Measurements from ENCODE around the gene BIRC2. TPM values are rescaled to one million over a fixed set of nuclear protein-coding genes. Genes with fewer than 3 reads are reported as not detected.
A peak's percentile ranks its signal among the peaks of the same experiment; 100 is the strongest.

Gene BIRC2
- total and polyA plus RNA-seq, 9 of the 15 experiments (the other 6 are each of a cell fraction or from before 2014, with no cell fraction given), result 14.3 to 45.9 (median 20.7) TPM

DNA sequence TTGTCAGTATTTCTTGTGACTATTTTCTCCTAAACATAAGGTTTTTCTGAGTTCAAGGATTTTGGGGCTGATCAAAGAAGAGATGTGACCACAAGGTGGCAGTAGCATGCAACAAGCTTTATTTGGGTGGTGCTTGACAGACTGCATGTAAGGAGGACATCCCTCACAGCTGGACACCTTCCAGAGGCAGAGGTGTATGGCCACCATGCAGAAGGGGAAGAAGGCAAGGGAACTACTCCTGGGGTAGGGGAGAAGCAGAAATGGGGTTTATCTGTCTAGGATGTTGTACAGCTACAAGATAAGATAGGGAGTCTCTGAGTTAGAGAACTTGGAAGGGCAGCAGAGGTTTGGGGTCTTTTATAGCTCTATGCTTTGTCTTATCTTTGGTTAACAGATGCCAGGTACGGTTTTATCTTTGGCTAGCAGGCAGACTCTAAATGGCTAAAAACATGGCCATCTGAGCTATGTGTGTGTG is 5.1 kb upstream of the BIRC2 start (continued):
- TF ChIP-seq, protein P1, sequence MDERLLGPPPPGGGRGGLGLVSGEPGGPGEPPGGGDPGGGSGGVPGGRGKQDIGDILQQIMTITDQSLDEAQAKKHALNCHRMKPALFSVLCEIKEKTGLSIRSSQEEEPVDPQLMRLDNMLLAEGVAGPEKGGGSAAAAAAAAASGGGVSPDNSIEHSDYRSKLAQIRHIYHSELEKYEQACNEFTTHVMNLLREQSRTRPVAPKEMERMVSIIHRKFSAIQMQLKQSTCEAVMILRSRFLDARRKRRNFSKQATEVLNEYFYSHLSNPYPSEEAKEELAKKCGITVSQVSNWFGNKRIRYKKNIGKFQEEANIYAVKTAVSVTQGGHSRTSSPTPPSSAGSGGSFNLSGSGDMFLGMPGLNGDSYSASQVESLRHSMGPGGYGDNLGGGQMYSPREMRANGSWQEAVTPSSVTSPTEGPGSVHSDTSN (CRISPR knock-in tag; IDR thresholded peaks at IDR 0.05; ENCODE audit: low read depth), result no peak
- TF ChIP-seq, protein P1 (tag; conservative IDR thresholded peaks at IDR 0.05; ENCODE audit: low read depth), result peak; percentile 40
- TF ChIP-seq POLR2AphosphoS5 (IDR thresholded peaks at IDR 0.05; ENCODE audit: control insufficient read depth, insufficient read depth, low read depth, low read length), result peak; percentile 82
- TF ChIP-seq SREBF1 (IDR thresholded peaks at IDR 0.05; ENCODE audit: borderline replicate concordance, low read depth, low read length), result no peak
- TF ChIP-seq SMC3 (conservative IDR thresholded peaks at IDR 0.05; ENCODE audit: insufficient read depth, low read depth, low read length), result peak; percentile 77
- TF ChIP-seq, protein P2, sequence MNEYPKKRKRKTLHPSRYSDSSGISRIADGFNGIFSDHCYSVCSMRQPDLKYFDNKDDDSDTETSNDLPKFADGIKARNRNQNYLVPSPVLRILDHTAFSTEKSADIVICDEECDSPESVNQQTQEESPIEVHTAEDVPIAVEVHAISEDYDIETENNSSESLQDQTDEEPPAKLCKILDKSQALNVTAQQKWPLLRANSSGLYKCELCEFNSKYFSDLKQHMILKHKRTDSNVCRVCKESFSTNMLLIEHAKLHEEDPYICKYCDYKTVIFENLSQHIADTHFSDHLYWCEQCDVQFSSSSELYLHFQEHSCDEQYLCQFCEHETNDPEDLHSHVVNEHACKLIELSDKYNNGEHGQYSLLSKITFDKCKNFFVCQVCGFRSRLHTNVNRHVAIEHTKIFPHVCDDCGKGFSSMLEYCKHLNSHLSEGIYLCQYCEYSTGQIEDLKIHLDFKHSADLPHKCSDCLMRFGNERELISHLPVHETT (CRISPR knock-in tag; conservative IDR thresholded peaks at IDR 0.05 in 1 of 2, IDR thresholded peaks at IDR 0.05 in 1 of 2), result peak in 1 of 2 experiments; percentile 81; a peak in 2 of 4 replicates
- TF ChIP-seq, protein P3, sequence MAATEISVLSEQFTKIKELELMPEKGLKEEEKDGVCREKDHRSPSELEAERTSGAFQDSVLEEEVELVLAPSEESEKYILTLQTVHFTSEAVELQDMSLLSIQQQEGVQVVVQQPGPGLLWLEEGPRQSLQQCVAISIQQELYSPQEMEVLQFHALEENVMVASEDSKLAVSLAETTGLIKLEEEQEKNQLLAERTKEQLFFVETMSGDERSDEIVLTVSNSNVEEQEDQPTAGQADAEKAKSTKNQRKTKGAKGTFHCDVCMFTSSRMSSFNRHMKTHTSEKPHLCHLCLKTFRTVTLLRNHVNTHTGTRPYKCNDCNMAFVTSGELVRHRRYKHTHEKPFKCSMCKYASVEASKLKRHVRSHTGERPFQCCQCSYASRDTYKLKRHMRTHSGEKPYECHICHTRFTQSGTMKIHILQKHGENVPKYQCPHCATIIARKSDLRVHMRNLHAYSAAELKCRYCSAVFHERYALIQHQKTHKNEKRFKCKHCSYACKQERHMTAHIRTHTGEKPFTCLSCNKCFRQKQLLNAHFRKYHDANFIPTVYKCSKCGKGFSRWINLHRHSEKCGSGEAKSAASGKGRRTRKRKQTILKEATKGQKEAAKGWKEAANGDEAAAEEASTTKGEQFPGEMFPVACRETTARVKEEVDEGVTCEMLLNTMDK (IDR thresholded peaks at IDR 0.05; ENCODE audit: borderline replicate concordance, insufficient read depth, low read depth, low read length, poor library complexity, severe bottlenecking), result no peak
- TF ChIP-seq, protein P4, sequence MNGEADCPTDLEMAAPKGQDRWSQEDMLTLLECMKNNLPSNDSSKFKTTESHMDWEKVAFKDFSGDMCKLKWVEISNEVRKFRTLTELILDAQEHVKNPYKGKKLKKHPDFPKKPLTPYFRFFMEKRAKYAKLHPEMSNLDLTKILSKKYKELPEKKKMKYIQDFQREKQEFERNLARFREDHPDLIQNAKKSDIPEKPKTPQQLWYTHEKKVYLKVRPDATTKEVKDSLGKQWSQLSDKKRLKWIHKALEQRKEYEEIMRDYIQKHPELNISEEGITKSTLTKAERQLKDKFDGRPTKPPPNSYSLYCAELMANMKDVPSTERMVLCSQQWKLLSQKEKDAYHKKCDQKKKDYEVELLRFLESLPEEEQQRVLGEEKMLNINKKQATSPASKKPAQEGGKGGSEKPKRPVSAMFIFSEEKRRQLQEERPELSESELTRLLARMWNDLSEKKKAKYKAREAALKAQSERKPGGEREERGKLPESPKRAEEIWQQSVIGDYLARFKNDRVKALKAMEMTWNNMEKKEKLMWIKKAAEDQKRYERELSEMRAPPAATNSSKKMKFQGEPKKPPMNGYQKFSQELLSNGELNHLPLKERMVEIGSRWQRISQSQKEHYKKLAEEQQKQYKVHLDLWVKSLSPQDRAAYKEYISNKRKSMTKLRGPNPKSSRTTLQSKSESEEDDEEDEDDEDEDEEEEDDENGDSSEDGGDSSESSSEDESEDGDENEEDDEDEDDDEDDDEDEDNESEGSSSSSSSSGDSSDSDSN (IDR thresholded peaks at IDR 0.05; ENCODE audit: borderline replicate concordance in 1 of 2, low read depth in 2 of 2, low read length in 2 of 2), result peak in 1 of 2 experiments; percentile 85; a peak in 2 of 4 replicates
- TF ChIP-seq, protein P5, sequence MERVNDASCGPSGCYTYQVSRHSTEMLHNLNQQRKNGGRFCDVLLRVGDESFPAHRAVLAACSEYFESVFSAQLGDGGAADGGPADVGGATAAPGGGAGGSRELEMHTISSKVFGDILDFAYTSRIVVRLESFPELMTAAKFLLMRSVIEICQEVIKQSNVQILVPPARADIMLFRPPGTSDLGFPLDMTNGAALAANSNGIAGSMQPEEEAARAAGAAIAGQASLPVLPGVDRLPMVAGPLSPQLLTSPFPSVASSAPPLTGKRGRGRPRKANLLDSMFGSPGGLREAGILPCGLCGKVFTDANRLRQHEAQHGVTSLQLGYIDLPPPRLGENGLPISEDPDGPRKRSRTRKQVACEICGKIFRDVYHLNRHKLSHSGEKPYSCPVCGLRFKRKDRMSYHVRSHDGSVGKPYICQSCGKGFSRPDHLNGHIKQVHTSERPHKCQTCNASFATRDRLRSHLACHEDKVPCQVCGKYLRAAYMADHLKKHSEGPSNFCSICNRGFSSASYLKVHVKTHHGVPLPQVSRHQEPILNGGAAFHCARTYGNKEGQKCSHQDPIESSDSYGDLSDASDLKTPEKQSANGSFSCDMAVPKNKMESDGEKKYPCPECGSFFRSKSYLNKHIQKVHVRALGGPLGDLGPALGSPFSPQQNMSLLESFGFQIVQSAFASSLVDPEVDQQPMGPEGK (CRISPR knock-in tag; IDR thresholded peaks at IDR 0.05; ENCODE audit: borderline replicate concordance), result no peak
- TF ChIP-seq FOXK2 (conservative IDR thresholded peaks at IDR 0.05 in 1 of 2, IDR thresholded peaks at IDR 0.05 in 1 of 2; ENCODE audit: low read depth in 2 of 2), result peak; percentile 40 to 59; a peak in 2 of 4 replicates
- TF ChIP-seq NFIC (IDR thresholded peaks at IDR 0.05), result peak; percentile 96
- TF ChIP-seq, protein P6, sequence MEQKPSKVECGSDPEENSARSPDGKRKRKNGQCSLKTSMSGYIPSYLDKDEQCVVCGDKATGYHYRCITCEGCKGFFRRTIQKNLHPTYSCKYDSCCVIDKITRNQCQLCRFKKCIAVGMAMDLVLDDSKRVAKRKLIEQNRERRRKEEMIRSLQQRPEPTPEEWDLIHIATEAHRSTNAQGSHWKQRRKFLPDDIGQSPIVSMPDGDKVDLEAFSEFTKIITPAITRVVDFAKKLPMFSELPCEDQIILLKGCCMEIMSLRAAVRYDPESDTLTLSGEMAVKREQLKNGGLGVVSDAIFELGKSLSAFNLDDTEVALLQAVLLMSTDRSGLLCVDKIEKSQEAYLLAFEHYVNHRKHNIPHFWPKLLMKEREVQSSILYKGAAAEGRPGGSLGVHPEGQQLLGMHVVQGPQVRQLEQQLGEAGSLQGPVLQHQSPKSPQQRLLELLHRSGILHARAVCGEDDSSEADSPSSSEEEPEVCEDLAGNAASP (IDR thresholded peaks at IDR 0.05), result no peak

Data from K562 (cell line).